A549 (cell line): ENCODE measurements around the gene ZC3H12C. TPM values are rescaled to one million over a fixed set of nuclear protein-coding genes. Genes with fewer than 3 reads are reported as not detected.
"Not testable (repeated sequence)": the region's sequence is repeated elsewhere in the genome, so short reads cannot be mapped to it uniquely, and the experiment has no call there.

ENCODE experiments used
- ATAC-seq, 2 experiments: fragments of 200-7000 bp in 1 of 2; fragments of >200 bp in 1 of 2; cut with Nextera tagmentation in 1 of 2; cut with Tn5 transposase in 1 of 2; 3 replicates each; pipeline versions ENCODE4 v1.8.0 to v1.9.1; 2018 to 2020; ENCODE audit warnings: mild to moderate bottlenecking in 1 of 2, moderate library complexity in 1 of 2
- CTCF ChIA-PET: fragments of 300-600 bp; sonication (Branson Sonifier 250); formaldehyde crosslinking; extraction: SDS; loops from one replicate; lab custom pipeline; 2021; ENCODE audit warnings: antibody characterized with exemption, inconsistent platforms; lab: Yijun Ruan, JAX
- POLR2A ChIA-PET: fragments of 350-600 bp; formaldehyde crosslinking; extraction: SDS; loops from one replicate; lab custom pipeline; 2021; ENCODE audit warnings: antibody characterized with exemption, inconsistent platforms; lab: Yijun Ruan, JAX
- DNase-seq, 2 experiments: peaks; one replicate each; pipeline versions ENCODE4 v3.0.0 to v3.0.0-alpha.2; 2011 to 2016; ENCODE audit warnings: low read depth in 1 of 2, low spot score in 1 of 2
- FAIRE-seq: peaks from 2 replicates; lab custom pipeline; 2011; peaks lifted over from hg19 to GRCh38; lab: Jason Lieb, UNC
- H3K27ac ChIP-seq, 2 experiments: fragments of >200 bp; sonication (Bioruptor Twin); formaldehyde crosslinking; 3 replicates each; pipeline ENCODE4 v1.5.1; 2016 to 2017
- H3K4me1 ChIP-seq: fragments of >200 bp; sonication (Bioruptor Twin); formaldehyde crosslinking; 3 replicates; pipeline ENCODE4 v1.6.1; 2016
- H3K4me2 ChIP-seq: fragments of >200 bp; sonication (Bioruptor Twin); formaldehyde crosslinking; 3 replicates; pipeline ENCODE4 v1.6.1; 2016
- H3K4me3 ChIP-seq: fragments of >200 bp; sonication (Bioruptor Twin); formaldehyde crosslinking; 3 replicates; pipeline ENCODE4 v1.5.1; 2016
- H3K9me3 ChIP-seq: fragments of >200 bp; sonication (Bioruptor Twin); formaldehyde crosslinking; 3 replicates; pipeline ENCODE4 v1.6.1; 2016
- CBX2 ChIP-seq: fragments of 200-600 bp; sonication (generic); IDR thresholded peaks from 2 replicates; pipeline ENCODE4 v1.6.1; 2016; ENCODE audit warnings: low read depth, mild to moderate bottlenecking, borderline replicate concordance
- CHD4 ChIP-seq: fragments of 200-600 bp; sonication (generic); IDR thresholded peaks from 2 replicates; pipeline ENCODE4 v1.6.1; 2016; ENCODE audit warnings: antibody characterized with exemption, mild to moderate bottlenecking, borderline replicate concordance
- EHF ChIP-seq: fragments of 250-450 bp; sonication (Bioruptor Pico); IDR thresholded peaks from 2 replicates; pipeline ENCODE4 v1.5.0; 2020; ENCODE audit warnings: mild to moderate bottlenecking
- EHMT2 ChIP-seq: fragments of 200-600 bp; sonication (generic); IDR thresholded peaks from 2 replicates; pipeline ENCODE4 v1.6.1; 2016; ENCODE audit warnings: antibody characterized with exemption, low read depth, mild to moderate bottlenecking, moderate library complexity
- GATA3 ChIP-seq: IDR thresholded peaks from 2 replicates; pipeline ENCODE4 v1.6.1; 2012; ENCODE audit warnings: borderline replicate concordance
- HDAC2 ChIP-seq: fragments of 200-600 bp; sonication (generic); IDR thresholded peaks from 2 replicates; pipeline ENCODE4 v1.6.1; 2016
- KDM1A ChIP-seq: fragments of 200-600 bp; sonication (generic); IDR thresholded peaks from 2 replicates; pipeline ENCODE4 v1.6.1; 2016; ENCODE audit warnings: low read depth, mild to moderate bottlenecking
- KDM5A ChIP-seq: fragments of 200-600 bp; sonication (generic); IDR thresholded peaks from 2 replicates; pipeline ENCODE4 v1.6.1; 2016; ENCODE audit warnings: antibody characterized with exemption, mild to moderate bottlenecking
- MAFK ChIP-seq: fragments of 450-650 bp; IDR thresholded peaks from 2 replicates; pipeline ENCODE4 v1.6.1; 2014; ENCODE audit not compliant: partially characterized antibody
- MAZ ChIP-seq: fragments of 150-350 bp; IDR thresholded peaks from 2 replicates; pipeline ENCODE4 v1.6.1; 2014; ENCODE audit warnings: antibody characterized with exemption, low read depth, low read length, borderline replicate concordance
- NFE2L2 ChIP-seq: fragments of 150-350 bp; conservative IDR thresholded peaks from 2 replicates; pipeline ENCODE4 v1.6.1; 2014; ENCODE audit warnings: low read length
- NPAS2 ChIP-seq: fragments of 250-450 bp; sonication (Bioruptor Pico); IDR thresholded peaks from 2 replicates; pipeline ENCODE4 v1.8.0; 2022; ENCODE audit warnings: mild to moderate bottlenecking, moderate library complexity, borderline replicate concordance
- PBX3 ChIP-seq: IDR thresholded peaks from 2 replicates; pipeline ENCODE4 v1.6.1; 2012
- RAD21 ChIP-seq, 2 experiments: fragments of >200 bp in 1 of 2; sonication (Bioruptor Twin) in 1 of 2; formaldehyde crosslinking in 1 of 2; IDR thresholded peaks in 1 of 2; conservative IDR thresholded peaks in 1 of 2; 2 replicates in 1 of 2; 3 replicates in 1 of 2; pipeline ENCODE4 v1.6.1; 2012 to 2018; ENCODE audit warnings: inconsistent platforms in 1 of 2
- RCOR1 ChIP-seq: fragments of 150-350 bp; IDR thresholded peaks from 2 replicates; pipeline ENCODE4 v1.6.1; 2014; ENCODE audit warnings: antibody characterized with exemption, low read length, low read depth
- RFX5 ChIP-seq: fragments of 450-650 bp; IDR thresholded peaks from 2 replicates; pipeline ENCODE4 v1.7.1; 2014; ENCODE audit warnings: antibody characterized with exemption, mild to moderate bottlenecking, moderate library complexity
- RNF2 ChIP-seq: fragments of 200-600 bp; sonication (generic); IDR thresholded peaks from 2 replicates; pipeline ENCODE4 v1.6.1; 2016; ENCODE audit warnings: low read depth, mild to moderate bottlenecking, antibody characterized with exemption, moderate library complexity, borderline replicate concordance
- ZC3H11A ChIP-seq: fragments of 450-650 bp; IDR thresholded peaks from 2 replicates; pipeline ENCODE4 v1.6.1; 2014; ENCODE audit warnings: antibody characterized with exemption, mild to moderate bottlenecking
- ZFP36 ChIP-seq: fragments of 450-650 bp; IDR thresholded peaks from 2 replicates; pipeline ENCODE4 v1.6.1; 2014; ENCODE audit warnings: borderline replicate concordance; ENCODE audit not compliant: partially characterized antibody
- WGBS: methylation state at CpG from one replicate; pipeline ENCODE4 v1.1.6; 2017; ENCODE audit errors: missing lambda C conversion rate; 5-methylcytosine and 5-hydroxymethylcytosine counted together
- polyA plus RNA-seq, 4 experiments: library from polyadenylated mRNA; depleted of rRNA in 3 of 4; stranded (reverse); fragments of >200 nt; fragmentation: RNase III in 1 of 4; extraction: RNeasy Plus Mini Kit Qiagen cat#74134 plus additional on column Dnase treatment in 1 of 4; gene quantifications; 2 replicates in 3 of 4; 3 replicates in 1 of 4; pipeline ENCODE4 v1.2.3, GENCODE V29; 2011 to 2017

Gene ZC3H12C
- polyA plus RNA-seq, 2 of the 4 experiments (the other 2 are of a cell fraction) = 3.1 to 12.4 TPM

DNA sequence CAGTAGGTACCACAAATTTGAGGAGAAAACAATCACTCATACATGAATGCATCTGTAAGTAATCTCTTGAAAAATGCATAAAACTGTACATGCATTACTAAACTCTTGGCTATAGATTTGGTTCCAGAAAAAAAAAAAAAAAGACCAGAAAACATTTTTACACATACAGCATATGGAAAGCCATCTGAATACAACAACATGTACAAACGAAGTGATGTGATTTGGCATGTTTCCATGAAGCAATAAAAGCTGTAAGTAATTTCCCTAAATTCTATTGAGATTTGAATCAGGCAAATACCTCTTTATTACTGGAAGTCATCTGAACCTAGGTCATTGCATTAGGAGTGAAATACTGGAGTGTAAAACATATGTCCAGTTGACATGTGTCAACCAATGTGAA is 31.9 kb upstream of the ZC3H12C start (continued):
- TF ChIP-seq MAZ = no peak
- TF ChIP-seq RAD21 (conservative IDR thresholded peaks at IDR 0.05 in 1 of 2, IDR thresholded peaks at IDR 0.05 in 1 of 2) = no peak
- no peak for TF ChIP-seq NPAS2
- TF ChIP-seq PBX3 = no peak
- TF ChIP-seq RFX5 = no peak
- TF ChIP-seq RCOR1 = no peak
- no peak for TF ChIP-seq GATA3
- no peak for TF ChIP-seq EHMT2
- TF ChIP-seq RNF2 = no peak

DNA sequence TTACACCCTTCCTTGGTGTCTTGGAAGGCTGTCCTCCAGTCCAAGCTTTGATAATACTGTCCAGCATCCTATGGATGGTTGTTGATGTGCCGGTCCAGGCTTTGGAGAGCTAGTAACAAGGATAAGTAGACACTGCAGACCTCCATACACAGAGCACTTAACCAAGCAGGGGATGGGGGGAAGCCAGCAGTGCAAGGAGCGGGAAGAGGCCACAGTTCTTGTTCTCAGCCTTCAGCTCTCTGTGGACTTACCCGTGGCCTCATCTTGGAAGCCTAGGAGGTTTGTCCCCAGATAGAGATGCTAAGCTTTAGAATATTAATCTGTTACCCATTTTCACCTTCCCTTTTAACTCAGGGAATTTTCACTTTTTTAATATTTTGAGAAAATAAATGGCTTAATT is 30.9 kb upstream of the ZC3H12C start:
- ChIA-PET POLR2A (no interaction called here), CTCF (no interaction called here)
- Histone ChIP-seq H3K4me1 (peaks cover 9% of the 10 kb centered on the region; the same call in 2 of the 3 replicates), H3K4me3 (no peak overlapping the region), H3K27ac (no peak overlapping the region), H3K4me2 (no peak overlapping the region)
- FAIRE-seq (no peak), DNase-seq (no peak), ATAC-seq (no peak)
- 89% methylated on average over 3 of the region's 3 CpGs for WGBS
- no peak for TF ChIP-seq NFE2L2
- TF ChIP-seq, all 56 proteins: peak for 0
- H3K9me3 ChIP-seq = no peaks in the 10 kb centered on the region

- Histone ChIP-seq H3K9me3 (no peaks in the 10 kb centered on the region), H3K4me2 (no peak overlapping the region), H3K4me3 (no peak overlapping the region), H3K4me1 (peaks cover 3% of the 10 kb centered on the region; the same call in 1 of the 3 replicates), H3K27ac (no peak overlapping the region)
- DNase-seq = no peak
- ChIA-PET POLR2A (no interaction called here), CTCF (no interaction called here)
- ATAC-seq = no peak
- WGBS = 58% methylated on average over 2 of the region's 2 CpGs
- FAIRE-seq = no peak
- no peak for TF ChIP-seq CBX2
- no peak for TF ChIP-seq ZFP36
- TF ChIP-seq KDM1A = no peak
- TF ChIP-seq CHD4 = no peak
- TF ChIP-seq EHMT2 = no peak
- TF ChIP-seq EHF (CRISPR knock-in tag) = no peak
- TF ChIP-seq KDM5A = no peak
- TF ChIP-seq MAFK = no peak
- TF ChIP-seq HDAC2 = no peak
Observed at GRCh38 chr11:110065189-110065588, 28.0 kb upstream of the ZC3H12C start.

DNA sequence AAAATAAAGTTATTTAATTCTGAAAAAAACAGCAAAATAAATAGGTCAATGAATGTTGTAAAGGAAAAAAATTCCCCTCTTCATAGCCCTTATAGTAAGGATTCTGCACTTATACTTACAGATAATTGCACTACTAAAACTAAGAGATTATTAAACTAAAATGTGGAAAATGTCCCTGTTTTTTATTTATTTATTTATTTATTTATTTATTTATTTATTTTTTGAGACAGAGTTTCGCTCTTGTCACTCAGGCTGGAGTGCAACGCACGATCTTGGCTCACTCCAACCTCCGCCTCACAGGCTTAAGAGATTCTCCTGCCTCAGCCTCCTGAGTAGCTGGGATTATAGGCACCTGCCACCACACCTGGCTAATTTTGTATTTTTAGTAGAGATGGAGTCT is 25.2 kb upstream of the ZC3H12C start:
- 93% methylated on average over 4 of the region's 4 CpGs for WGBS
- TF ChIP-seq ZC3H11A = peak; percentile 48
- TF ChIP-seq, all 56 proteins: peak for 1; not testable (repeated sequence) for 55
- H3K27ac ChIP-seq, POLR2A ChIA-PET, H3K4me1 ChIP-seq, DNase-seq, FAIRE-seq, H3K4me2 ChIP-seq, ATAC-seq, H3K9me3 ChIP-seq, H3K4me3 ChIP-seq: not testable (repeated sequence)
- CTCF ChIA-PET = interaction anchor here (1.0 kb wide), 1 partner anchor 121 kb away, joined by 3 read pairs; no protein-coding TSS in a partner anchor
